SK-N-SH (cell line): ENCODE results near the gene TRIM42.

Experiments used
- CTCF ChIP-seq: fragments of 200-600 bp; sonication (generic); IDR thresholded peaks from 2 replicates; pipeline ENCODE4 v1.6.1; 2017; ENCODE audit warnings: antibody characterized with exemption, mild to moderate bottlenecking, moderate library complexity
- EP300 ChIP-seq, 2 experiments: IDR thresholded peaks; 2 replicates each; pipeline versions ENCODE4 v1.4.0 to v1.6.1; 2012; ENCODE audit warnings: borderline replicate concordance in 1 of 2, low read depth in 1 of 2, low read length in 1 of 2
- EZH2phosphoT487 ChIP-seq: fragments of 200-600 bp; sonication (generic); IDR thresholded peaks from 2 replicates; pipeline ENCODE4 v1.6.1; 2017; ENCODE audit warnings: low read depth, mixed run types, mild to moderate bottlenecking, antibody characterized with exemption, moderate library complexity, borderline replicate concordance
- GABPA ChIP-seq: IDR thresholded peaks from 2 replicates; pipeline ENCODE4 v1.4.0; 2012; ENCODE audit warnings: low read depth, mild to moderate bottlenecking
- MAX ChIP-seq: IDR thresholded peaks from 2 replicates; pipeline ENCODE4 v1.4.0; 2012; ENCODE audit warnings: low read depth
- MEF2A ChIP-seq: IDR thresholded peaks from 2 replicates; pipeline ENCODE4 v1.4.0; 2012; ENCODE audit warnings: low read depth, borderline replicate concordance
- MXI1 ChIP-seq: IDR thresholded peaks from 2 replicates; pipeline ENCODE4 v1.6.1; 2012; ENCODE audit warnings: mild to moderate bottlenecking, low read depth, low read length, improper control_type of control experiment
- NRF1 ChIP-seq: IDR thresholded peaks from 2 replicates; pipeline ENCODE4 v1.6.1; 2012; ENCODE audit warnings: low read depth, mild to moderate bottlenecking, low read length
- RAD21 ChIP-seq: IDR thresholded peaks from 2 replicates; pipeline ENCODE4 v1.6.1; 2012; ENCODE audit warnings: mild to moderate bottlenecking, low read length
- TAF1 ChIP-seq: IDR thresholded peaks from 2 replicates; pipeline ENCODE4 v1.6.1; 2012; ENCODE audit warnings: low read depth, mild to moderate bottlenecking, low read length, moderate library complexity, borderline replicate concordance
- TEAD4 ChIP-seq: IDR thresholded peaks from 2 replicates; pipeline ENCODE4 v1.4.0; 2012; ENCODE audit warnings: mild to moderate bottlenecking, borderline replicate concordance; ENCODE audit not compliant: insufficient read depth
- USF2 ChIP-seq: fragments of 150-350 bp; IDR thresholded peaks from 2 replicates; pipeline ENCODE4 v1.6.1; 2017; ENCODE audit warnings: antibody characterized with exemption, low read length, low read depth, borderline replicate concordance
- YY1 ChIP-seq: IDR thresholded peaks from 2 replicates; pipeline ENCODE4 v1.4.0; 2012; ENCODE audit warnings: low read depth, mild to moderate bottlenecking

GRCh38 chr3:140733623-140734022 lies 55.8 kb downstream of the TRIM42 start:
- TF ChIP-seq CTCF, result no peak
- no peak for TF ChIP-seq TAF1
- no peak for TF ChIP-seq NRF1
- TF ChIP-seq MEF2A, result no peak
- no peak for TF ChIP-seq RAD21
- TF ChIP-seq GABPA, result no peak
- no peak for TF ChIP-seq EZH2phosphoT487
- TF ChIP-seq TEAD4, result no peak
- TF ChIP-seq YY1, result no peak
- no peak for TF ChIP-seq USF2
- no peak for TF ChIP-seq EP300 (IDR thresholded peaks at IDR 0.05; ENCODE audit: borderline replicate concordance in 1 of 2, low read depth in 1 of 2, low read length in 1 of 2)
- no peak for TF ChIP-seq MXI1
- TF ChIP-seq MAX, result no peak
